ENCODE data around the gene SCN1A. TPM values are rescaled to one million over a fixed set of nuclear protein-coding genes. Genes with fewer than 3 reads are reported as not detected.

Gene SCN1A
- total and polyA plus RNA-seq, 2 of the 13 experiments (the other 11 are each of a cell fraction or from before 2014, with no cell fraction given): 19.9 to 39.4 TPM

- Histone ChIP-seq H4K20me1 (ENCODE audit: insufficient read depth, low read length) (no peaks in the 10 kb centered on the region), H3K36me3 (replicated peaks in 1 of 2; ENCODE audit: control insufficient read depth in 1 of 2, insufficient read depth in 2 of 2, low read length in 2 of 2) (peaks cover 0 to under 1% of the 10 kb centered on the region in 2 experiments; a peak in 3 of 5 replicates), H3K4me3 (replicated peaks in 1 of 3; ENCODE audit: insufficient read depth in 1 of 3, low read depth in 2 of 3, low read length in 3 of 3) (no peak overlapping the region), H3K27ac (ENCODE audit: extremely low read length, insufficient read depth, low read length) (no peak overlapping the region), H3K9me3 (ENCODE audit: low read length) (no peaks in the 10 kb centered on the region), H3K79me2 (ENCODE audit: insufficient read depth, low read length) (no peaks in the 10 kb centered on the region), H3K27me3 (ENCODE audit: control insufficient read depth in 1 of 2, insufficient read depth in 2 of 2, low read length in 2 of 2) (no peaks in the 10 kb centered on the region), H3K4me2 (ENCODE audit: low read depth, low read length) (no peak overlapping the region), H2AFZ (ENCODE audit: low read length) (no peak overlapping the region), H3K4me1 (ENCODE audit: insufficient read depth, low read length) (no peaks in the 10 kb centered on the region), H3K9ac (ENCODE audit: insufficient read depth, low read depth, low read length) (no peak overlapping the region)
- CTCF ChIA-PET (ENCODE audit: low intra/inter-chr PET ratio, low total read pairs): no interaction called here
- intact Hi-C loops (cut with micrococcal nuclease; ENCODE audit: unreplicated experiment) (no loop called here), in situ Hi-C loops (cut with HindIII; ENCODE audit: extremely low pct_ligation_motif_present, low pct_unique_long_range_greater_than_20kb) (no loop called here)
- DNase-seq (ENCODE audit: low spot score) (no peak), ATAC-seq (no peak), FAIRE-seq (no peak)
- no TSS peak for BruUV-seq (replicated peaks)
- TF ChIP-seq ZFYVE20 (CRISPR knock-in tag; IDR thresholded peaks at IDR 0.05; ENCODE audit: borderline replicate concordance, low read depth) (no peak), IKZF1 (IDR thresholded peaks at IDR 0.05) (no peak), MAFF (IDR thresholded peaks at IDR 0.05; ENCODE audit: low read depth, low read length) (peak; percentile 55; the same call in 1 of the 2 replicates), ZNF770 (CRISPR knock-in tag; IDR thresholded peaks at IDR 0.05) (no peak), CEBPB (IDR thresholded peaks at IDR 0.05; ENCODE audit: borderline replicate concordance, low read depth, low read length) (peak; percentile 34; the same call in 1 of the 2 replicates), MAFK (conservative IDR thresholded peaks at IDR 0.05 in 1 of 2, IDR thresholded peaks at IDR 0.05 in 1 of 2; ENCODE audit: low read length in 2 of 2) (peak; percentile 47 to 76), ZNF431 (CRISPR knock-in tag; IDR thresholded peaks at IDR 0.05; ENCODE audit: borderline replicate concordance, low read depth) (no peak)
- POLR2A ChIA-PET: no interaction called here
Measured at GRCh38 chr2:166042768-166043390, 84.9 kb downstream of the SCN1A start.
